PC-9 (cell line): ENCODE results near the gene CYFIP1. TPM values are rescaled to one million over a fixed set of nuclear protein-coding genes. Genes with fewer than 3 reads are reported as not detected.

Experiments used
- BruUV-seq: library from RNA; stranded (reverse); fragments of 400-500 nt; replicated peaks from 2 replicates; lab custom pipeline; 2021; lab: Mats Ljungman, UMichigan
- CTCF ChIA-PET: fragments of 300-600 bp; sonication (Branson Sonifier 250); formaldehyde crosslinking; loops from one replicate; lab custom pipeline; 2022; ENCODE audit warnings: antibody characterized with exemption; lab: Charles Lee
- POLR2A ChIA-PET: fragments of 300-600 bp; sonication (Branson Sonifier 250); formaldehyde crosslinking; loops from one replicate; lab custom pipeline; 2022; ENCODE audit warnings: antibody characterized with exemption; ENCODE audit not compliant: unreplicated experiment; lab: Charles Lee
- DNase-seq, 2 experiments: peaks; one replicate each; pipeline versions ENCODE4 v3.0.0 to v3.0.0-alpha.2; 2015 to 2022; ENCODE audit warnings: mixed read lengths in 1 of 2
- H2AFZ ChIP-seq: fragments of 200-600 bp; sonication (generic); 2 replicates; pipeline ENCODE4 v1.8.1; 2017; ENCODE audit warnings: antibody characterized with exemption
- H3F3A ChIP-seq: fragments of 200-600 bp; sonication (generic); 2 replicates; pipeline ENCODE4 v1.8.1; 2017; ENCODE audit warnings: antibody characterized with exemption, mild to moderate bottlenecking, low read depth; ENCODE audit not compliant: insufficient read depth
- H3K27ac ChIP-seq: fragments of 200-600 bp; sonication (generic); 2 replicates; pipeline ENCODE4 v1.6.1; 2016; ENCODE audit warnings: mixed run types
- H3K27me3 ChIP-seq: fragments of 200-600 bp; sonication (generic); 2 replicates; pipeline ENCODE4 v1.6.1; 2016; ENCODE audit warnings: low read depth, mixed run types; ENCODE audit not compliant: insufficient read depth
- H3K36me3 ChIP-seq: fragments of 200-600 bp; sonication (generic); 2 replicates; pipeline ENCODE4 v1.6.1; 2016; ENCODE audit warnings: low read depth, mixed run types
- H3K4me1 ChIP-seq: fragments of 200-600 bp; sonication (generic); replicated peaks from 2 replicates; pipeline ENCODE4 v1.6.1; 2016; ENCODE audit warnings: mixed run types; ENCODE audit not compliant: insufficient read depth
- H3K4me2 ChIP-seq: fragments of 200-600 bp; sonication (generic); 2 replicates; pipeline ENCODE4 v1.6.1; 2017; ENCODE audit warnings: mixed run types
- H3K4me3 ChIP-seq: fragments of 200-600 bp; sonication (generic); 2 replicates; pipeline ENCODE4 v1.6.1; 2016; ENCODE audit warnings: mixed run types
- H3K79me2 ChIP-seq: fragments of 200-600 bp; sonication (generic); 2 replicates; pipeline ENCODE4 v1.6.1; 2017; ENCODE audit warnings: low read depth, mixed run types
- H3K9me2 ChIP-seq: fragments of 200-600 bp; sonication (generic); 2 replicates; pipeline ENCODE4 v1.8.1; 2017; ENCODE audit warnings: mild to moderate bottlenecking; ENCODE audit not compliant: insufficient read depth
- H3K9me3 ChIP-seq: fragments of 200-600 bp; sonication (generic); 2 replicates; pipeline ENCODE4 v1.8.1; 2016; ENCODE audit warnings: low read depth; ENCODE audit not compliant: insufficient read depth
- H4K20me1 ChIP-seq: fragments of 200-600 bp; sonication (generic); 2 replicates; pipeline ENCODE4 v1.8.1; 2017; ENCODE audit not compliant: insufficient read depth
- CTCF ChIP-seq: fragments of 200-600 bp; sonication (generic); conservative IDR thresholded peaks from 2 replicates; pipeline ENCODE4 v1.6.1; 2017; ENCODE audit warnings: mixed run types, antibody characterized with exemption, mild to moderate bottlenecking, moderate library complexity
- EZH2 ChIP-seq: fragments of 200-600 bp; sonication (generic); IDR thresholded peaks from 2 replicates; pipeline ENCODE4 v1.8.0; 2017; ENCODE audit warnings: antibody characterized with exemption, low read depth
- intact Hi-C: fragments of 100-400 bp; cut with micrococcal nuclease; formaldehyde crosslinking; loops from one replicate; pipeline ENCODE4 v1.10.0; 2022; ENCODE audit not compliant: unreplicated experiment
- total RNA-seq: library from RNA; stranded (reverse); gene quantifications from 2 replicates; pipeline ENCODE4 v1.2.3, GENCODE V29; 2021

The CYFIP1 gene
- total RNA-seq, 1 experiment from 2014 or later = 114 TPM

GRCh38 chr15:22960126-22960525, 20.0 kb downstream of the CYFIP1 start:
- ChIA-PET POLR2A (no interaction called here), CTCF (no interaction called here)
- intact Hi-C loops = no loop called here
- Histone ChIP-seq H2AFZ (no peak overlapping the region), H3K36me3 (no peaks in the 10 kb centered on the region), H3K9me2 (no peaks in the 10 kb centered on the region), H3K4me2 (no peak overlapping the region), H3K27ac (no peak overlapping the region), H3K79me2 (peaks cover 18% of the 10 kb centered on the region; the same call in 1 of the 2 replicates), H3K9me3 (no peaks in the 10 kb centered on the region), H3F3A (no peaks in the 10 kb centered on the region), H3K27me3 (no peaks in the 10 kb centered on the region), H3K4me3 (no peak overlapping the region), H3K4me1 (no peaks in the 10 kb centered on the region), H4K20me1 (peaks cover 13% of the 10 kb centered on the region; the same call in 1 of the 2 replicates)
- no peak for TF ChIP-seq CTCF
- no peak for TF ChIP-seq EZH2
- no TSS peak for BruUV-seq
- no peak for DNase-seq

- POLR2A ChIA-PET = no interaction called here
- no TSS peak for BruUV-seq
Measured at GRCh38 chr15:22959321-22960101, 20.7 kb downstream of the CYFIP1 start.

More at GRCh38 chr15:22959321-22960101, 20.7 kb downstream of the CYFIP1 start:
- H3K4me2 ChIP-seq = no peak overlapping the region
- no peak for DNase-seq
- peaks cover 13% of the 10 kb centered on the region for H4K20me1 ChIP-seq
- no peaks in the 10 kb centered on the region for H3K27me3 ChIP-seq
- no peak overlapping the region for H3K4me3 ChIP-seq
- H2AFZ ChIP-seq = no peak overlapping the region
- intact Hi-C loops = no loop called here
- no peaks in the 10 kb centered on the region for H3K4me1 ChIP-seq
- H3K36me3 ChIP-seq = no peaks in the 10 kb centered on the region
- CTCF ChIA-PET = no interaction called here
- H3K79me2 ChIP-seq = peaks cover 14% of the 10 kb centered on the region; the same call in 1 of the 2 replicates
- H3F3A ChIP-seq = no peaks in the 10 kb centered on the region
- H3K9me2 ChIP-seq = no peaks in the 10 kb centered on the region
- H3K9me3 ChIP-seq = no peaks in the 10 kb centered on the region
- no peak overlapping the region for H3K27ac ChIP-seq
- no peak for TF ChIP-seq EZH2
- TF ChIP-seq CTCF = no peak
